ENCODE measurements around the gene KLHL21.
A peak's percentile ranks its signal among the peaks of the same experiment; 100 is the strongest.

The KLHL21 gene

GRCh38 chr1:6599141-6599975, 3.3 kb downstream of the KLHL21 start:
- peak; percentile 89 to 92 for DNase-seq

GRCh38 chr1:6597777-6598131, 4.9 kb downstream of the KLHL21 start:
- DNase-seq = no peak

DNA sequence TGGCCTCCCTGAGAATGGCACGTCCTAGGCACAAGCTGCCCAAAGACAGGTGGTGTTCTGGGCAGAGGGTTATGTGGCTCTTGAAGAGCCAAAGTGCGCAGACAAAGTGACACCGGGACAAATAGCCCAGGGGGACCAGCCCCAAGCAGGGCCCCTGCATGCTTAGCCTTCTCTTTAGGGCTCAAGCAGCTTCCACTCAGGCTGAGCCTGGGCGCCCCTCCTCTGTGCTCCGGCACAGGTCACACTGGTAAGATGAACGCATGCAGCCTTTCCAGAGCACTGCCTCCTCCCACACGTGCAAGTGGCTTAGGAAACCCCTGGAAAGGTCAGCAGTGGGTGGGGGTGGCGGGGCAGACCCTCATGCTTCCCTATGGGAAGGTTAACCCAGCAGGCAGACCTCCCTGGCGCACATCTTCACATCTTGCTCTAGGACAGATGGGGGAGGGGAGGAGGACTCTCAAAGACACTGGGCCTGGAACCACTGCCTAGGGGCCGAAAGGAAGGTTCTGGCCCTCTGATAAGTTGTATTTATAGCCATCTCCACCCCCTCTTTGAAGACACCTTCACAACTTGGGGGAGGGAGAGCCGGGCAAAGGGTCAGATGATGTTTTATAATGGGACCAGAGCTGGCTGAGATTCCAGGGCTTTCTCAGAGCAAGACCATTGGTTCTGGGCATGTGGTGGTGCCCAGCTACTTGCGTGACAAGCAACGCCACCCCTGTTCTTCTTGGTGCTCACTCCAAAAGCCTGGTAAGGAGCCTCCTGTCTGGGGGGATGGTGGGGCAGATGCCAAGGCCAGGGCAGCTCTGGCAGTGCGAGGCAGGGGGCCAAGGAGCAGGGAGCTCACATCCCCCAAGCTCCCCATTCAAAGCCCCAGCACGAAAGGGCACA, 5.5 kb downstream of the KLHL21 start:
- DNase-seq = no peak

- DNase-seq = no peak
Observed at GRCh38 chr1:6596351-6596750, 6.3 kb downstream of the KLHL21 start.

DNA sequence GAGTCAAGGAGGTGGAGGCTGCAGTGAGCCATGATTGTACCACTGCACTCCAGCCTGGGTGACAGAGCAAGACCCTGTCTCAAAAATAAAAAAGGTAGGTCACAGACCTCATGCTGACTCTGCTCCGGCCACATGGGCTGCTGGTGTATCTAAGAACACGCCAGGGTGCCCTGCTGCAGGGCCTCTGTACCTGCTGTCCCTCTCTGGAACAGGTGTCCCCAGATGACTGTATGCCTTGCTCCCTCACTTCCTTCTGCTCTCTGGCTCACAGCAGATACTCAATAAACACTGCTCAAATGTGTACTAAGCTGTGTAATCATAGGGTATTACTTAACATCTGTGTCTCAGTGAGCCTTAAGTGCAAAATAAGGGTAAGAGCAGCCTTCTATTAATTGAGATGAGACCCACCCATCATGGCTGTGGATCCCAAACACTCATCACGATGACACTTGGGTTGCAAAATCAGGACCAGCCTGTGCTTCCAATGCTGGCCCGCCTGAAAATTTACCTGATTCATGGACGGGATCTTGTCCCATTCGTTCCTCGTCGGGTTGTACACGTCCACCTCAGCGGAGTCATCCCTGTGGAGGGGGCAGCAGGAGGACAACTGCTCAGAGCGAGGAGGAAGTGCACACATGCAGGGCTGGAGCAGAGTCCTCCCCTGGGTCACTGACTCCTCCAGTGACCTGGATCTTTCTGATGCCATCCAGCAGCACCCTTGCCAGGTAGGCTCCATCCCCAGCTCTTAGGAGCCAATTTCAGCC, 7.5 kb downstream of the KLHL21 start:
- DNase-seq = no peak

- DNase-seq = no peak
Observed at GRCh38 chr1:6593810-6594209, 8.9 kb downstream of the KLHL21 start.

DNA sequence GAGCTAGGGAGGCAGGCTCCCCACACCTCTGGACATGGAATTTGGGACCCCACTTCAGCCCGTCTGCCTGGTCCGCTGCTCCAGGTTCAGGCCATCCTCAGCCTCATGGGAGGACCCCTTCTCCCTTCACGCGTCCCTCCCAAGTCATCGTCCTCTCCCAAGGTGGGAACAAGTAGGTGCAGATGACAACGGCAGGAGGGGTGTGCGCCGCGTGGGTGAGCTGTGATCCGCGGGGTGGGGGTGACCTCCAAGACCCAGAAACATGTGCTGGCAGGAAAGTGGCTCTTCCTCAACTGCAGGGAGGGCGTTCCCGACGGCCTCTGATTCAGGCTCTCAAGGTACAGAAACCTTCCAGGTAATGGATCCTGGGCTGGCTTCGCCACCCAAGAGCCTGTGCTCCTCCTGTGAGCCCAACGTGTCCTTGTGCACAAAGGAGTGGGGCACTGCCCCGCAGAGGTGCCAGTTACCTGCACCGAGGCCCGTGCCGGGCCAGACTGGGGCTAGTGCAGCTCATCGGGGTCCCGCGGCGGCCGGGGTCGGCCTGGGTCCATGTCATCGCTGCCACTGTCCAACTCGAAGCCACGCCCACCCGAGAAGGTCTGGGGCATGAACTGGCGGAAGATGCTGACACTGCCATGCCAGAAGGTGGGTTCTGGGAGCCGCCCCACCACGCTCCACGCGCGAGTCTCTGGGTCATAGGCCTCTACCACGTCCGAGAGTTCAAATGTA, 9.6 kb downstream of the KLHL21 start:
- no peak for DNase-seq

DNA sequence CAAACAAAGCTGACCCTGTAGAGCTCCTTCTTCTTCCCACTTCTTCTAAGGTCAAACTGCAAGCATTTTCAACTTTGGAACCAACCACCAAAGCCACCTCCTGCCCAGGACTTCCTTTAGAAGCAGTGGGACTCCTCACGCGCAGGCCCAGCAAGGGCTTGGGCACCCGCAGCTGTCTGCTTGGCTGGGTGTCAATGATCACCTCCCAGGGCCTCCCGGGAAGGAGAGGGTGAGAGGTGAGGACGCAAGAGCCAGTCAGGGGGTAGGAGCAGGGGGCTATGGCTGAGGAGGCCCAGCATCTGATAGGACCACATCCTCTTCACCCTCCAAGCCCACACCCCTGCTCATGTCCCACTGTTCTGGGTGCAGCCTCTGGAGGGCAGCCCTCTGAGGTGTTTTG, 10.2 kb downstream of the KLHL21 start:
- DNase-seq = no peak

GRCh38 chr1:6591644-6592043, 11.0 kb downstream of the KLHL21 start:
- no peak for DNase-seq

- DNase-seq = peak; percentile 17 to 19
Observed at GRCh38 chr1:6591222-6591621, 11.4 kb downstream of the KLHL21 start.

DNA sequence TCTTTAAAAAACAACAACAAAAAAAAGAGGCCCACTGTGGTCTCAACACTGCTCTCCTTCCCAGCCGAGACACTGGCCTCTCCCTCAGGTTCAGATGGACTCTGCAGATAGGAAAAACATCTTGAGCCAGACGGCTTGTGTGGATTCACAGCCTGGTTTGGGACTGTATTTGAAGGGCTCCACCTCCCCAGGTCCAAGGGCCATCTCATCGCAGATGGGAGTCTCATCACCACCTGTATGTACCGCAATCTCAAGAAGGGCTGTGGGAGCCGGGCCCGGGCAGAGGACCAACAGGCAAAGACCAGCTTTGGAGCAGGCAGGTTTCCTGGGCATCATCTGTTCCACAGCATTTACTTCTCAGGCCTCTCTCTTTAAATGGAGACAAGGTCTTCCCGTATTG, 12.6 kb downstream of the KLHL21 start:
- no peak for DNase-seq

GRCh38 chr1:6588893-6589520, 13.7 kb downstream of the KLHL21 start:
- DNase-seq = peak; percentile 74 to 84

GRCh38 chr1:6588128-6588892, 14.4 kb downstream of the KLHL21 start:
- DNase-seq = no peak

GRCh38 chr1:6587261-6588005, 15.2 kb downstream of the KLHL21 start:
- DNase-seq = no peak

DNA sequence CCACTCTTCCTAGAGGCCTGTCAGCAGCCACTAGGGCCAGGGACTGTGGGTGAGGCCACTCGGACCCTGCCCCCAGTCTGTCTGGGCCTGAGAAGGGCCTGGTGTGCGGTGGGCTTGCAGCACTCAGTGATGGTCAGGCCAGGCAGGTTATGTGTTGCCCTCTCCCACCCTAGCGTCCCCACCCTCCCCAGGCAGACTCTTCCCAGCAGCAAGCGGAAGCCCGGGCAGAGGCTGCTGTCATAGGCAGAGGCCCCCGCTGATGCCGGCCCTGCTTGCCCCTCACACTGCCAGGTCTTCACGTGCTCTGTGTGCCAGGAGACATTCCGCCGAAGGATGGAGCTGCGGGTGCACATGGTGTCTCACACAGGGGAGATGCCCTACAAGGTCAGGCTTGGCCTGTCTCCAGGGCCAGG, 16.3 kb downstream of the KLHL21 start:
- no peak for DNase-seq

- DNase-seq = no peak
Observed at GRCh38 chr1:6585841-6586240, 16.8 kb downstream of the KLHL21 start.

- DNase-seq = no peak
Observed at GRCh38 chr1:6585081-6585722, 17.5 kb downstream of the KLHL21 start.

GRCh38 chr1:6584126-6585080, 18.3 kb downstream of the KLHL21 start:
- DNase-seq = no peak

GRCh38 chr1:6582370-6582769, 20.3 kb downstream of the KLHL21 start:
- no peak for DNase-seq

Data from Kasumi-1 (cell line).